ENCODE results near the gene ABTB2. TPM values are rescaled to one million over a fixed set of nuclear protein-coding genes. Genes with fewer than 3 reads are reported as not detected.
A peak's percentile ranks its signal among the peaks of the same experiment; 100 is the strongest.

ABTB2 gene
- total and polyA plus RNA-seq, 9 of the 15 experiments (the other 6 are each of a cell fraction or from before 2014, with no cell fraction given) = 0.03 to 0.18 (median 0.12) TPM; not detected in 2

DNA sequence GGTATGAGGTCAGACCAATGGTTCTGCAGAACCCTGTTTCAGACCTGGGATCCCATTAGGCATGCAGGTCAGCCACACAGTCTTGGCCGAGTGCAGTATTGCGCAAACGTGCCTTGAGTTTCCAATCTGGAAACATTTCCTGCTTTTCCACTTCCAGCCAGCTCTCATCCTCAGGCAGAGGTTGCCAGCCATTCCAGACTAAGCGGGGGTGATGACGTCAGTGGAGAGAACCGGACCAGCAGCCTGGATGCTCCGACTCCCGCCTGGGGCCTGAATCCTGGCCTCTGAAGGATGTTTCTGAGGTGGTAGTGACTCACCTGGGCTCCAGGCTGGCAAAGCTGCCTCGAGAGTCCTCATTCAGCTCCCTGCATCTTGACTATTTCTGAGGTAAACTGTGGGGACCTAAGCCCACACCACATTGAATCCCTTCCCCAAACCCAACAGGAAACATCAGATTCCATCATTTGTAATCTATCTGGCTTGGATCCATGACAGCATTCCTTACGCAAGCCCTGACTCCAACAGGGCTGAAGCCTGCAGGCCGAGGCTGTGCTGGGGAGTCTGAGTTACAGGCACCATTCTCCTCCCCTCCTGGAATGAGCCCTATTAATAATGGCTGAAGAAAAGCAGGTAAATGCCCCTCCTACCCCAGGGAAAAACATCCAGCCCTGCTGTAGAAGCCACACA, 83.0 kb downstream of the ABTB2 start:
- H3K9ac ChIP-seq (ENCODE audit: insufficient read depth in 1 of 2, low read depth in 2 of 2, low read length in 2 of 2) = no peak overlapping the region
- 7% methylated on average over 11 of the region's 11 CpGs for WGBS (ENCODE audit: insufficient coverage, low coverage, missing lambda C conversion rate)
- H3K27me3 ChIP-seq (ENCODE audit: control insufficient read depth in 2 of 2, insufficient read depth in 2 of 2, low read length in 2 of 2) = peaks cover 11 to 31% of the 10 kb centered on the region in 2 experiments
- H2AFZ ChIP-seq (ENCODE audit: low read depth, low read length) = no peak overlapping the region
- H4K20me1 ChIP-seq (replicated peaks; ENCODE audit: control insufficient read depth, insufficient read depth, low read length) = no peaks in the 10 kb centered on the region; the same call in 1 of the 2 replicates
- no peak for ATAC-seq
- no peaks in the 10 kb centered on the region for H3K4me1 ChIP-seq (replicated peaks in 1 of 2; ENCODE audit: control insufficient read depth in 2 of 2, insufficient read depth in 2 of 2, low read length in 2 of 2)
- no peak for FAIRE-seq
- H3K4me3 ChIP-seq = no peak overlapping the region
- no peaks in the 10 kb centered on the region for H3K36me3 ChIP-seq (ENCODE audit: control insufficient read depth, insufficient read depth, low read length)
- DNase-seq (ENCODE audit: extremely low read depth in 1 of 4, low spot score in 3 of 4) = no peak
- no peak overlapping the region for H3K27ac ChIP-seq (ENCODE audit: extremely low read depth, low read depth, low read length)
- in situ Hi-C loops (cut with MboI) (no loop called here), intact Hi-C loops (cut with micrococcal nuclease) (no loop called here)
- H3K79me2 ChIP-seq (ENCODE audit: control insufficient read depth, insufficient read depth, low read length) = no peaks in the 10 kb centered on the region
- no peak overlapping the region for H3K4me2 ChIP-seq (ENCODE audit: insufficient read depth, low read length)
- ChIA-PET CTCF (ENCODE audit: low intra/inter-chr PET ratio) (no interaction called here), POLR2A (interaction anchor here (0.6 kb wide), 1 partner anchor 71 kb away, joined by 3 read pairs; no protein-coding TSS in a partner anchor)
- H3K9me1 ChIP-seq (ENCODE audit: control insufficient read depth, insufficient read depth, low read length) = no peaks in the 10 kb centered on the region
- no peaks in the 10 kb centered on the region for H3K9me3 ChIP-seq (replicated peaks; ENCODE audit: control insufficient read depth, insufficient read depth, low read depth, low read length)
- no TSS peak for BruUV-seq (replicated peaks)
- no peak for TF ChIP-seq ATF1 (CRISPR knock-in tag; IDR thresholded peaks at IDR 0.05)
- peak; percentile 39; the same call in 1 of the 2 replicates for TF ChIP-seq ATF1 (tag; IDR thresholded peaks at IDR 0.05)
- TF ChIP-seq CEBPG (CRISPR knock-in tag; IDR thresholded peaks at IDR 0.05) = 0 out of 2 replicates have a peak, but pooled peaks have one; percentile 40
- peak in 1 of 2 experiments; percentile 51; a peak in 3 of 4 replicates for TF ChIP-seq CEBPG (tag; conservative IDR thresholded peaks at IDR 0.05 in 1 of 2, IDR thresholded peaks at IDR 0.05 in 1 of 2)
- peak; percentile 77 for TF ChIP-seq CEBPB (tag; IDR thresholded peaks at IDR 0.05)
- TF ChIP-seq, protein P1, sequence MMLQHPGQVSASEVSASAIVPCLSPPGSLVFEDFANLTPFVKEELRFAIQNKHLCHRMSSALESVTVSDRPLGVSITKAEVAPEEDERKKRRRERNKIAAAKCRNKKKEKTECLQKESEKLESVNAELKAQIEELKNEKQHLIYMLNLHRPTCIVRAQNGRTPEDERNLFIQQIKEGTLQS (IDR thresholded peaks at IDR 0.05) = peak; percentile 60
- TF ChIP-seq, protein P1 (CRISPR knock-in tag; conservative IDR thresholded peaks at IDR 0.05) = no peak
- no peak for TF ChIP-seq ZNF398 (CRISPR knock-in tag; IDR thresholded peaks at IDR 0.05)
- no peak for TF ChIP-seq TCF15 (CRISPR knock-in tag; IDR thresholded peaks at IDR 0.05)

Data from K562 (cell line).